Pons (tissue), 1 donor: Measurements from ENCODE around the gene HBG1.
"Not testable (repeated sequence)": the region's sequence is repeated elsewhere in the genome, so short reads cannot be mapped to it uniquely, and the experiment has no call there.

ENCODE experiments used
- DNase-seq: peaks from one replicate; pipeline ENCODE4 v3.0.0-alpha.2; 2016; ENCODE audit warnings: low spot score

The HBG1 gene

GRCh38 chr11:5249807-5250396 is at the start of gene HBG1:
TSS of gene HBG1 (minus strand) at chr11:5249857. CDS start at chr11:5249804, 53 bp downstream.
- not testable (repeated sequence) for DNase-seq

- no peak for DNase-seq
These were observed 48.8 kb upstream of the HBG1 start for GRCh38 chr11:5298451-5298850.

DNA sequence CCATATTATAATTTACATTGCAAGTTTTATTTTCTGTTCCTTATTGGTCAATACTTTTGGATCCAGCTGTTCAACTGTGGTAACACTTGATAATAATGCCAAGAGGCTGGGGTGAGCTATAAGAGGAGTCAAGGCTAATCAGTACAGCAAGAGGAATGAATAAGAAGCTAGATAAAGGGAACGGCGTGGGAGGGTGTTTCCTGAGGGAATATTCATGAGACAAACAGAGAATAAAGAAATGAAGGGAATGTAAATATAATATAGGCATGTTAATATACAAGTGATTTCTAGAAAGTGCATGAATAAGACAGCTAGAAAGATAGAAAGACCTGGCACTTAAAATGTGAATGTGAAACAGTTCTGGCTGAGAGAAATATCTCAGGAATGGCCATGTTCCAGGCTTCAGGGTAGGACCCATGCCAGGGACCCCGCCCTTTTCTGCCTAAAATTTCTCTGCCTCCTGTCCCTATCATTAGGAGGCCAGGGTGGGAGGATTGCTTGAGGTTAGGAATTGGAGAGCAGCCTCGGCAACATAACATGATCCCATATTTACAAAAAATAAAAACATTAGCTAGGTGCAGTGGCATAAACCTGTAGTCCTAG is 48.2 kb upstream of the HBG1 start:
- DNase-seq = no peak

DNA sequence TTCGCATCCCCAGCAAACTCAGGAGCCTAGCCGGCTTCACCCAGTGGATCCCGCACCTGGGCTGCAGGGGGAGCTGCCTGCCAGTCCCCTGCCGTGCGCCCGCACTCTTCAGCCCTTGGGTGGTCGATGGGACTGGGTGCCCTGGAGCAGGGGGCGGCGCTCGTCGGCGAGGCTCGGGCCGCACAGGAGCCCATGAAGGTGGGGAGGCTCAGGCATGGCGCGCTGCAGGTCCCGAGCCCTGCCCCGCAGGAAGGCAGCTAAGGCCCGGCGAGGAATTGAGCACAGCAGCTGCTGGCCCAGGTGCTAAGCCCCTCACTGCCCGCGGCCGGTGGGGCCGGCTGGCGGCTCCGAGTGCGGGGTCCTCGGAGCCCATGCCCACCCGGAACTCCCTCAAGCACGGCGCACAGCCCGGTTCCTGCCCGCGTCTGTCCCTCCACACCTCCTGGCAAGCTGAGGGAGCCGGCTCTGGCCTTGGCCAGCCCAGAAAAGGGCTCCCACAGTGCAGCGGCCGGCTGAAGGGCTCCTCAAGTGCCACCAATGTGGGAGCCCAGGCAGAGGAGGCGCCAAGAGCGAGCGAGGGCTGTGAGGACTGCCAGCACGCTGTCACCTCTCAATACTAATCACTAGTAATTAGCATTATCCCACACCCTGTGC is 44.8 kb upstream of the HBG1 start:
- DNase-seq = not testable (repeated sequence)

GRCh38 chr11:5293028-5293427 is 43.4 kb upstream of the HBG1 start:
- DNase-seq = no peak

GRCh38 chr11:5291207-5291838 is 41.7 kb upstream of the HBG1 start:
- no peak for DNase-seq

DNA sequence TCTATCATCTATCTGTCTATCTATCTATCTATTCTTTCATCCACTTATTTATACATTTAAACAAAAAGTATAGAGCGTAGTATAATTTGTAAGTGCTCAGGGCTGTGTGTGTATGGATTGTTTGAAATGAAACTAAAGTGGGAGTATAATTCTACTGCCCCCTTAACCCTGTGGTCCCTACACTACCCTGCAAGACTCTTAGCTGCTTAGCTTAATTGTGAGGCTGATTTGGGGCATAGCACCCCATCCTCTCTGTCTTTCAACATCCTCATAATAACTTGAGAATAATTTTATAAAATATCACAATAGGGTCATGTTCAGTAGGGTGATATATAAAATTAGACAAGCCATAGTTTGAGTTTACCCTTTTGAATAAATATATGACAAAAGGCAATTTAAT is 40.4 kb upstream of the HBG1 start:
- no peak for DNase-seq

DNA sequence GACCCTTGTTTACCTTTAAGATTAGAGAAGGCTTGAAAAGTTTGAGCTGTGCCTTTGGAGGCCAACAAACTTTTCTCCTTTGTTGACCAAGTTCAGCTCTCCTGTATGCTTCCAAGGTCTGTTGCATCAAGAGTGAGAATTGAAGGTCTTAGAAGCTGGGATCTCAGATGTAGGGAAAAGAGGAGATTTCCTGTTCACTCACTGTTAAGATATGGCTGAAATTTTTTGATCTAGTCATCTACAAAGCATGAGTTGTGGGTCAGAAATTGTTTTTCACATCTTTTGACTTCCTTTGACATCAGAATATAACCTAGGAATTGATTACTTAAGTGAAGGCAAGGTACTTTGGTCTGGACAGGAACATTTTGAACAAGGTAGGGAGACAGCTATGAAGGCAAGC is 40.0 kb upstream of the HBG1 start:
- no peak for DNase-seq

GRCh38 chr11:5288906-5289550 is 39.4 kb upstream of the HBG1 start:
- no peak for DNase-seq

GRCh38 chr11:5288108-5288905 is 38.6 kb upstream of the HBG1 start:
- no peak for DNase-seq

- DNase-seq = no peak
These were observed 37.2 kb upstream of the HBG1 start for GRCh38 chr11:5286901-5287300.

DNA sequence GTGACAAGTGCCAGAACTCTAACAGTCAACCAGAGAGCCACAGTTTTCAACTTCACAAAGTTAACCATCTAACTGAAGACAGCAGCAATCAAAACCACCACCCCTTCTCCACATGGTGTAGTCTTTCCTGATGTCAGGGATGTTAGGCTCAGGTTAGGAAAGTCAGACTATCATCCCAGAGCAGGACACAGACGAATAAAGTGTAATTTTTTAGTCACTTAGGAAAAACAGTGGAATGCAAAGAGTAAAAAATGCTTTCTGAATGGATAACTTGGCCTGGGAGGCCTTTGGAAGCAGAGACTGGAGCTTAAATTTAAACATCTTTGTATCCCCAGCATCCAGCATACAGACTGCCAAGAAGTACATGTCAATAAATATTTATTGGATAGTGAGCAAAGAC is 36.7 kb upstream of the HBG1 start:
- DNase-seq = no peak

- no peak for DNase-seq
These were observed 36.2 kb upstream of the HBG1 start for GRCh38 chr11:5285703-5286340.

DNA sequence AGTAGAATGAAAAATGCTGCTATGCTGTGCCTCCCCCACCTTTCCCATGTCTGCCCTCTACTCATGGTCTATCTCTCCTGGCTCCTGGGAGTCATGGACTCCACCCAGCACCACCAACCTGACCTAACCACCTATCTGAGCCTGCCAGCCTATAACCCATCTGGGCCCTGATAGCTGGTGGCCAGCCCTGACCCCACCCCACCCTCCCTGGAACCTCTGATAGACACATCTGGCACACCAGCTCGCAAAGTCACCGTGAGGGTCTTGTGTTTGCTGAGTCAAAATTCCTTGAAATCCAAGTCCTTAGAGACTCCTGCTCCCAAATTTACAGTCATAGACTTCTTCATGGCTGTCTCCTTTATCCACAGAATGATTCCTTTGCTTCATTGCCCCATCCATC is 35.0 kb upstream of the HBG1 start:
- no peak for DNase-seq

GRCh38 chr11:5283882-5284281 is 34.2 kb upstream of the HBG1 start:
- no peak for DNase-seq

DNA sequence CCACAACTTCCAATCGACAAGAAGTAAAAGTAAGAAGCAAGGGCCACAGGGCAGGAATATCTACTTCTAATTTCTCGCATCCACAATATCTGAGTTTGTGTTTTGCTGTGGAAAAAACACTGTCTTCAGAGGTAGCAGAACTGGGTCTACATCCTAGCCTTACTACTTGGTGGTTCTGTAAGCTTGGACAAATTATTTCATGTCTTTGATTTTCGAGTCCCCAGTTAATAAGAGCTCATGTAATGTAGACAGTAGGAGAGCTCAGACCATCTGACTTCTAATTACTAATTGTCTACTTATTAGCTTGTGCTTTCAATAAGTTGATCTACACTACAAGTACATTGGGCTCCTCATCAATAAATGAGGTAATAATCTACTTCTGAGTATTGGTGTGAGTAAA is 33.4 kb upstream of the HBG1 start:
- DNase-seq = no peak

DNA sequence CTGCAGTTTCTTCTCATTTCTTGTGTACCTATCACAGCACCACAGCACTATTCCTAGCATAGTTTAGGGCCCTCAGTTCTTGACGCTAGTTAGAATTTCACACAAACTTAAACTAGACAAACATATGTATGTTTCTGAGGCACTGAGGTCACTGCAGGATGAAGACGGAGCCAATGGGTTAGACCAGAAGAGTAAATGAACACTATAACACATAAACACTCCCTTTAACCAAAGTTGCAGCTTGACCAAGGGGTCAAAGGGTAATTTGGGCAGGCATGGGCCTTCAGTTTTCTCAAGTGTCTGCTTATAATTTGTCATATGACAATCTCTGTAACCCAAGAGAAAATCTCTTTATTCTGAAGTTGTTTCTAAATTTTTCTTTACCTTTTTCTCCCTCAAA is 33.0 kb upstream of the HBG1 start:
- no peak for DNase-seq

DNA sequence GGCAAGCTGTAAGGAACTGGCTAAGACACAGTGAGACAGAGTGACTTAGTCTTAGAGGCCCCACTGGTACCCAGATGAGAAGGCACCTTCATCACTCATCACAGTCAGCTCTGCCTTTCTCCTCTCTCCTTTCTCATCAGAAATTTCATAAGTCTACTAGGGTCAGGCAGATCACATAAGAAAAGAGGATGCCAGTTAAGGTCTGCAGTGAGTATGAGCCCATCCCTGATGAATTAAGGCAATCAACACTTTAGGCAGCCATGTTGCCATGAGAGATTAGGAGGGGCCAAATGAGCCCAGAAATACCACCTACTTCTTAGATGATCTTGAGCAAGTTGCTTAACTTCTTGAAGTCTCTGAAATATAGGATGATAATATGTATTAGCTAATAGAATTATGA is 31.9 kb upstream of the HBG1 start:
- no peak for DNase-seq

DNA sequence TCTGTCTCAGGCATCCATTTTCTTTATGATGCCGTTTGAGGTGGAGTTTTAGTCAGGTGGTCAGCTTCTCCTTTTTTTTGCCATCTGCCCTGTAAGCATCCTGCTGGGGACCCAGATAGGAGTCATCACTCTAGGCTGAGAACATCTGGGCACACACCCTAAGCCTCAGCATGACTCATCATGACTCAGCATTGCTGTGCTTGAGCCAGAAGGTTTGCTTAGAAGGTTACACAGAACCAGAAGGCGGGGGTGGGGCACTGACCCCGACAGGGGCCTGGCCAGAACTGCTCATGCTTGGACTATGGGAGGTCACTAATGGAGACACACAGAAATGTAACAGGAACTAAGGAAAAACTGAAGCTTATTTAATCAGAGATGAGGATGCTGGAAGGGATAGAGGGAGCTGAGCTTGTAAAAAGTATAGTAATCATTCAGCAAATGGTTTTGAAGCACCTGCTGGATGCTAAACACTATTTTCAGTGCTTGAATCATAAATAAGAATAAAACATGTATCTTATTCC is 31.0 kb upstream of the HBG1 start:
- peak; percentile 37 for DNase-seq

GRCh38 chr11:5279471-5280090 is 29.9 kb upstream of the HBG1 start:
- no peak for DNase-seq
